ENCODE data around the gene BLOC1S5.
"Not testable (repeated sequence)": the region's sequence is repeated elsewhere in the genome, so short reads cannot be mapped to it uniquely, and the experiment has no call there.

The BLOC1S5 gene

GRCh38 chr6:8080362-8081151 lies 16.4 kb upstream of the BLOC1S5 start:
- no peak for DNase-seq

DNA sequence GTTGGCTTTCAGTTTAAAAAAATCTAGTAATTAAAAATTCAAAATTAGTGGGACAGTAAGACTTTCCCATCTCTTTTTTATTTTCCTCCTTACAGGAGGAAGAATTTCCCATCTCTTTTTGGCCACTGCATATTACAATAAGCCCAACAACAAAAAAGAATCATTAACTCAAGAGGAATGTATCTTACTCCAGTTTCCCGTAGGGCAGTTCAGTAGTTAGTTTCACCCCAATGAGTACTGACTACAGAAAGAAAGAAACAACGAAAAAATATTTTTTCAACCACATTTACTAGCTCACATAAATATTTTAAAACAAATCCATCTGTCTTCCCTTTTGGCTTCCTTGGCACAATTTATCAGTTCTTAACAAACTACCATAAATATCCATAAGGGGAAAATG lies 14.9 kb upstream of the BLOC1S5 start:
- DNase-seq: no peak

DNA sequence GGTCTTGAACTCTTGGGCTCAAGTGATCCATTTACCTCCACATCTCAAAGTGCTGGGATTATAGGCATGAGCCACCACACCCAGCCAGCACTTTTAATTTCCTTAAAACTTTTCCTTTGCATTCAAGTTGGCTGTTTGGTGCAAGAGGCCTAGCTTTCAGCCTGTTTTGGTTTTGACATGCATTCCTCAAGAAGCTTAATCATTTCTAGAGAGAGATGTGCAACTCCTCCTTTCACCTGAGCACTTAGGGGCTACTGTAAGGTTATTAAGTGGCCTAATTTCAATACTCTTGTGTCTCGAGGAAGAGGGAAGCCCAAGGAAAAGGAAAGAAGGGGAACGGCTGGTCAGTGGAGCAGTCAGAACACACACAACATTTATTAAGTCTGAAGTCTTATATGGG lies 13.8 kb upstream of the BLOC1S5 start:
- no peak for DNase-seq

- DNase-seq: no peak
Observed at GRCh38 chr6:8075704-8076103, 11.5 kb upstream of the BLOC1S5 start.

- DNase-seq: no peak
Observed at GRCh38 chr6:8075185-8075584, 11.0 kb upstream of the BLOC1S5 start.

DNA sequence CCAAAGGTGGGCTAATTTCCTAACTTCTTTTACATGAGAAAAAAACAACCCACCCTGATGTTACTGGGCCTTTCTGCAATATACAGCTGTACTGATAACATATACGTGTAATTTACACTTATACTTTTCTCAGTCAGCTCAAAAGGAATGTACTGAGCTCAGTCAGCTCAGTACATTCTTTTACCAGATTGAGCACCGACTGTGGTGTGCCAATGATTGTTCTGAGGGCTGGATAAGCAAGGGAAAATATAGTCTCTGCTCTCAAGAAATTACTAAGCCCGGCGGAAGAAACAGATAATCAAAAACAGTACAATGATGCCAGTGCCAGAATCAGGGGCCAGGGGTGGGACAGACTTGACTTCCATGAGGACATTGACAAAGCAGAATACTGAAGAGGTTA lies 10.0 kb upstream of the BLOC1S5 start:
- DNase-seq: no peak

DNA sequence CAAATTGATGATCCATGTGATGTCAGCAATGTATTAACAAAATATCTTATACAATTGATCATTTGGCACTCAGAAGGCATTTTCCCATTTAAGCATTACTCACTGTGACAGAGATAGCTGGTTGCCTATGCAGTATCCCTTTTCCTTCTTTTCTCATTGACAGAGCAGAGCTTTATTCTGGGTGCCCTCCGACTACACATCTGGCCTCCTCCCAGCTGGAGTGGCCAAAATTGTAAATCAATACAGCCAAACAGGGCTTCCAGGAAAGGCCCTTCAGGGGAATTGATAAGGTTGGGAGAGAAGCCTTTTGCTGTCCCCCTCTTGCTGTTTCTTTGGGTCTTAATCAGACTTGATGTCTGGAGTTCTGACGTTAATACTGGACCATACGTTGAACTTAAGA lies 9.6 kb upstream of the BLOC1S5 start:
- no peak for DNase-seq

DNA sequence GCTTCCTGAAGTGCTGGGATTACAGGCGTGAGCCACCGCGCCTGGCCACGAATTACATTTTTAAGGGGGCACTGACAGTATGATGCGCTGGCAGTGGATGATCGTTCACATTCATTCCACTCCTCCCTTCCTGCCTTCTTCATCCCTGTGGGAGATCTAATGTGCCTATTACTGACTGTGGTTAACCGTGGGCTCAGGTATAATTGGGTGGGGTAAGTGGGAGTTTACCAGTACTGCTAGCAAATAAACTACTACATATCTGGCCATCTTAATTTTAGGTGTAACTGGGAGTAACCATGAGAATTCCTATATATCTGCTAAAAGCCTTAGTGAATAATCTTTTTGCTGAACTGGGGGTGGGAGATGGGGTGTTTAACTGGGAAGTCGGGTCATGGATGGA lies 6.5 kb upstream of the BLOC1S5 start:
- DNase-seq: no peak

GRCh38 chr6:8069631-8070284 lies 5.6 kb upstream of the BLOC1S5 start:
- DNase-seq: no peak

DNA sequence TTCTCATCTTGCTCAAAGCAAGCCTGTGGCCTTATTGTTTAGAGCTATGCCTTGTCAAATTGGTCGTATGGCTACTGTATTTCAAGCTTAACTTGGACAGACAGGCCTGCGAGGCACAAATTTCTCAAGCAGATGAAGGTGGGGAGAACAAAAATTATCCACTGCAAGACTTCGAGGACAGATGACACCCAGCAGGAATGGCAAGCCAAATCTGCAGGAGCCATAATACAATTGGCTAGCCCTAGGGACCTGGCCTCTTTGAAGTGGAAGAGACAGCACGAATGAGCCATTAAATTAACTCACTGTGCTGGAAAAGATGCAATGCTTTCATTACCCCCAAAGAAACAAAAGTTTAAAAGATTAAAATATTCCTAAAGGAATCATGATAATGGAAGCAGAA lies 5.0 kb upstream of the BLOC1S5 start:
- no peak for DNase-seq

DNA sequence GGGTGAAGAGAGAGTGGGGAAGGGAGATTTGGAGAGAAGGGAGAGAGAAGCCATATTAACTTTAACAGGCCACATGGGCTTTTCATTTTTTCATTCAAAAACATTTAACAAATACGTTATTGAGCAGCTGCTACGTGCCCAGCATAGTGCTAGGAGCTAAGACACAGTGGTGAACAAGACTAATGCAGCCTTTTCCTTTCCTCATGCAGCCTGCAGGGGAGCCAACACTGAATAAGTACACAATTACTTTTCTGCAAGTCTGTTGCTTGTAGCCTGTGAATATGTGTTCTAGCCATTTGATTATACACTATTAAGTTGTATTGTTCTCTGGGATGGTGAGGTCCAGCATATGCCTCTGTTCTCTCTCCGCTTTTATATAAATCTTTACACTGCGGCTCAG lies 1.9 kb upstream of the BLOC1S5 start:
- no peak for DNase-seq

GRCh38 chr6:8065519-8065911 lies 1.3 kb upstream of the BLOC1S5 start:
- peak; percentile 62 for DNase-seq

DNA sequence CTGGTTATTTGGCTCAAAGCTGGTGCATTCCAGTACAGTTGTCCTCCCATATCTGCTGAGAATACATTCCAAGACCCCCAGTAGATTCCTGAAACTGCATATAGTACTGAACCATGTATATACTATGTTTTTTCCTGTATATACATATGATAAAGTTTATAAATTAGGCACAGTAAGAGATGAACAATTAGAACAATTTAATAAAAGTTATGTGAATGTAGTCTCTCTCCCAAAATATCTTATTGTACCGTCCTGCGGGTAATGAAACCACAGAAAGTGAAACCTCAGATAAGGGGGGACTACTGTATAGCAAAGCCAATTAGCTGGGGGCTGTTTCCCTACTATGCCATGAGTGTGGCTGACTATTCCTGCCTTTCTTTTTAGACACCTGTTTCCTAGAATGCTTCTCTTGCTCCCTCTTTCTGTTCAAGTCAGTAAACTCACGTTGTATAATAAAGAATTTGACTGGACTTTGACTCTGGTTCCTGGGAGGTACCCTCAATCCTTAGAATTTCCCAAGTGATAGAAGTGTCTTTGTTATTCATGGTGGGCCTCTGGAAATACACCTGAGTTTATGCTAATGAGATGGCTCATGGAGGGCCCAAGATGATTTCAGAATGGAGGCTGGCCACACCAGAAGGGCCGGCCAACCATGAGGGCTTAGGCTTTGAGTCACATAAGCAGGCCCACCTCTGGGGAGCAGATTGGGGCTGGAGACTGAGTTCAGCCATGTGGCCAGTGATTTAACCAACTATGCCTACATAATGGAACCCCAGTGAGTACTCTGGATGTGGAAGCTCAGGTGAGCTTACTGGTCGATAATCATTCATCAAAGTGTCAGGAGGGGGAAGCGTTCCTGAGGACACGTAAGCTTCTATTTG lies 689 bp upstream of the BLOC1S5 start:
- DNase-seq: peak; percentile 54

DNA sequence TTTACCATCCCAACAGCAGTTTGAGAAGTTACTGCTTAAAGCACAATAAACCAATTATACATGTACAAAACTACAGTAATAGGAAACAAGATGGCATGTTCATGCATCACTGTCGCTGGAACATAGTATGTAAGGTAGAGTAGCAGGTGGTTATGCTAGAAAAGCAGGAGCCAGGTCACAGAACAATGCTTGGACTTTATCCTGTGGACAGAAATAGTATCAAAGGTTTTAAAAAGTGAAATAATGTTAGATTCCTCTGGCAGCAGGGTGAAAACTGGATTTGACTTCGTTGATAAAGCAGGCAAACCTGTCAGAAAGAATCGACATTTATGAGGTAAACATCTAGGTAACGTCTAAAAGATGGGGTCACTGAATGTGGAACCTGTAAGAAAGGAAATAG lies 2.5 kb downstream of the BLOC1S5 start:
- no peak for DNase-seq

- DNase-seq: no peak
Observed at GRCh38 chr6:8060346-8060745, 3.8 kb downstream of the BLOC1S5 start.

GRCh38 chr6:8059129-8059528 lies 5.1 kb downstream of the BLOC1S5 start:
- DNase-seq: no peak

DNA sequence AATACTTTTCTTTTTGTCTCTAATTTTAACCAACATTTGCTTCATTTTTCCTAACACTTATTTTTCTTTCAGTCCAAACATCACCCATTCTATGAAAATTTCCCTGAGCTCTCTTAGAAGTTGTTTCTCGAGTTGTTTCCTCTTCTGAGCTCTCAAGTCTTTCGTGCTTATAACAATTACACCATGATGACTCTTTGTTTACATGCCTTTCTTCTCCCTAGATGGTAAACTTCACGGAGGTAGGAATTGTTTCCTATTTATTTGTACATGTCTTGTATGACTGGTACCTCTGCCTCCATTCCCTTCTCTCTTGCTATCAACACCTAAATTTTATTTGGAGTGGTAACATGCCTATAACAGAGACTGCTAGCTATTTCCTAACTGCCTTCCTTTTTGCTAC lies 6.4 kb downstream of the BLOC1S5 start:
- no peak for DNase-seq

DNA sequence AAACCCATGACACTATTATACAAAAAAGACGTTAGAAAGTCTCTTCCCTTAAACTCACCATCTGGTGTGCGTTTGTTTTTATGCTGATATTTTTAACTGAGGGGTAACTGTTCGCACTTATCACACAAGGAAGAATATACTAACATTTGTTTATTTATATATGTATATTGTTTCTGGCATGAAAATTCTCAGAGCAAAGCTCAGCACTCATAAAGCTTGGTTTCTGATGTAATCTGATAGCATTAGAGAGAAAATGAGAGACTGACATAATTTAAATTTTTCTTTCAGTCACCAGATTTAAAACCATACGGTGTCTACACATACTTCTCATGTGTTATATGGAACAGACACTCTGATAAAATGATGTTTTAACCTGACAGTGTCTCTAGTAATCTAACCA lies 6.9 kb downstream of the BLOC1S5 start:
- no peak for DNase-seq

DNA sequence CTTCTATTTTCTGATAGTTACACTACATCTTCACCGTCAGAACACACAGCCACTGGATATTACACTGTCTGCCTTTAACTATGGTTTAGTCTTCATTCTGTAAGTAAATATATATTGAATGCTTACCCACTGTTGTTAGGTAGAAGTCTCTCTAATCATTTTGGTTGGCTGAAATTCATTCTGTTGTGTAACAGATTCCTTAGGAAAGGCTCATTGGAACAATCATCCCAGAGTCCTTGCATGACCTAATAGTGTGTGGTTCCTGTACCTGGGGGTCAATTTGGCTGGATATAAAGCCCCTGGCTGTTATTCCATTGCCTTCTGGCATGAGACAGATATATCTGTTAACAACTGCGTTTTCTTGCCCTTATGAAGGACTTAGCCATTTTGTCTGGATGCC lies 9.9 kb downstream of the BLOC1S5 start:
- no peak for DNase-seq

GRCh38 chr6:8047541-8048292 lies 16.5 kb downstream of the BLOC1S5 start:
- no peak for DNase-seq

GRCh38 chr6:8045769-8046168 lies 18.4 kb downstream of the BLOC1S5 start:
- not testable (repeated sequence) for DNase-seq

DNA sequence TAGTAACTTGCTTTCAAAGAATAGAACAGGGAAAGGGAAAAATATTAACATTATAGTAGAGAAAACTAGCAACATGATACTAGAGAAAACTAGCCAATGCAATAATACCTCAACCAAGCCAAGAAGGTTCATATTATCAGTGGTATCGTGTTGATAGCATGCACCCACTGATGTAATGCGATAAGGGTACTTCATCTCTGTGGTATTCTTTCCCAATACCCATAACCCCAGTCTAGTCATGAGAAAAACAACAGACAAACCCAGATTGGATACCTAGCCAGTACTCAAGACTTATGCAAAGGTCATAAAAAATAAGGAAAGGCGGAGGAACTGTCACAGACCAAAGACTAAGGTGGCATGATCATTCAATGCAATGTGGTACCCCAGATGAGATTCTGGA lies 21.0 kb downstream of the BLOC1S5 start:
- no peak for DNase-seq

Measured in activated CD8-positive, alpha-beta memory T cell treated with anti-CD3 and anti-CD28 coated beads, Interleukin-2, amount 50 U/mL, for 48 hours (primary cell).